ENCODE measurements around the gene FAM241A.

DNA sequence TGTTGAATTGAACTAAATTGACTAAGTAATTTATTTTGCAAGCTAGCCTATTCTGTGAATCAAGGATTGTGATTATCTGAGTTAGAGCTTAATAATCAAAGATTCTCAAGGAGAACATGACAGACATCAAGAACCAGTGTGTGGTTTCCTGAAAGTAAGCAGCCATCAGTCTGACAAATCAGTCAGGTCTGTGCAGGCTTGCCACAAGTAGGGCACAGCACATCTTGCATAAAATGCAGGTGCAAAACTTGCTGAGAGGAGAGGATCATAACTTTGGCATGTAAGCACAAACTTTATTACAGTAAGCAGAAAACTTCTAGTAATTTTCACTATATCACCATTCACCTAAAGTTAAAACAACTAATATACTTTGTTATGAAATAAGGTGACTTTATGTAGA is 22.5 kb downstream of the FAM241A start:
- TF ChIP-seq POLR2AphosphoS5 (IDR thresholded peaks at IDR 0.05; ENCODE audit: low read depth, low read length) (no peak), POLR2A (IDR thresholded peaks at IDR 0.05; ENCODE audit: low read depth, low read length) (no peak), TAF1 (IDR thresholded peaks at IDR 0.05; ENCODE audit: borderline replicate concordance, low read depth, low read length) (no peak)
